DLD1 (cell line): ENCODE results near the gene CACNA2D4.

Experiments
- in situ Hi-C: cut with HindIII; loops from 2 replicates; pipeline ENCODE4 v1.10.0; 2017; ENCODE audit warnings: low sequenced_read_pairs

The CACNA2D4 gene

GRCh38 chr12:1873531-1874510 lies 44.6 kb downstream of the CACNA2D4 start:
- in situ Hi-C loops = no loop called here

GRCh38 chr12:1872448-1872847 lies 46.0 kb downstream of the CACNA2D4 start:
- in situ Hi-C loops = no loop called here

- in situ Hi-C loops = no loop called here
Observed at GRCh38 chr12:1872001-1872400, 46.5 kb downstream of the CACNA2D4 start.

GRCh38 chr12:1870998-1871917 lies 47.2 kb downstream of the CACNA2D4 start:
- in situ Hi-C loops = no loop called here

- in situ Hi-C loops = no loop called here
Observed at GRCh38 chr12:1870086-1870485, 48.4 kb downstream of the CACNA2D4 start.

GRCh38 chr12:1869145-1869544 lies 49.3 kb downstream of the CACNA2D4 start:
- in situ Hi-C loops = no loop called here

- in situ Hi-C loops = no loop called here
Observed at GRCh38 chr12:1865284-1865866, 53.1 kb downstream of the CACNA2D4 start.

GRCh38 chr12:1864867-1865266 lies 53.6 kb downstream of the CACNA2D4 start:
- in situ Hi-C loops = no loop called here

GRCh38 chr12:1864456-1864855 lies 54.0 kb downstream of the CACNA2D4 start:
- in situ Hi-C loops = no loop called here

- in situ Hi-C loops = no loop called here
Observed at GRCh38 chr12:1863823-1864222, 54.6 kb downstream of the CACNA2D4 start.

GRCh38 chr12:1862973-1863372 lies 55.5 kb downstream of the CACNA2D4 start:
- in situ Hi-C loops = no loop called here

- in situ Hi-C loops = no loop called here
Observed at GRCh38 chr12:1859643-1860042, 58.8 kb downstream of the CACNA2D4 start.

- in situ Hi-C loops = no loop called here
Observed at GRCh38 chr12:1858456-1858855, 60.0 kb downstream of the CACNA2D4 start.

GRCh38 chr12:1857821-1858220 lies 60.6 kb downstream of the CACNA2D4 start:
- in situ Hi-C loops = no loop called here

GRCh38 chr12:1857086-1857485 lies 61.4 kb downstream of the CACNA2D4 start:
- in situ Hi-C loops = no loop called here

- in situ Hi-C loops = no loop called here
Observed at GRCh38 chr12:1855241-1855640, 63.2 kb downstream of the CACNA2D4 start.

GRCh38 chr12:1853716-1854115 lies 64.7 kb downstream of the CACNA2D4 start:
- in situ Hi-C loops = no loop called here

- in situ Hi-C loops = no loop called here
Observed at GRCh38 chr12:1852076-1852475, 66.4 kb downstream of the CACNA2D4 start.

- in situ Hi-C loops = no loop called here
Observed at GRCh38 chr12:1851151-1851701, 67.2 kb downstream of the CACNA2D4 start.

GRCh38 chr12:1848745-1849144 lies 69.7 kb downstream of the CACNA2D4 start:
- in situ Hi-C loops = no loop called here

GRCh38 chr12:1848146-1848545 lies 70.3 kb downstream of the CACNA2D4 start:
- in situ Hi-C loops = no loop called here
